T-helper 1 cell treated with Interleukin-12 subunit alpha and Interleukin-12 subunit beta and Interleukin-4 antibody, amounts not matched to agents 30 ng/mL and 1 ng/mL, for 36 hours (primary cell): ENCODE results near the gene TUB. TPM values are rescaled to one million over a fixed set of nuclear protein-coding genes. Genes with fewer than 3 reads are reported as not detected.

Experiments used
- intact Hi-C: fragments of 100-400 bp; cut with micrococcal nuclease; formaldehyde crosslinking; loops from one replicate; pipeline ENCODE4 v1.15.1; 2024
- total RNA-seq: library from RNA; stranded (reverse); gene quantifications from 2 replicates; pipeline ENCODE4 v1.2.3, GENCODE V29; 2022

TUB gene
- total RNA-seq, 1 donor from 2014 or later: 0.05 TPM

DNA sequence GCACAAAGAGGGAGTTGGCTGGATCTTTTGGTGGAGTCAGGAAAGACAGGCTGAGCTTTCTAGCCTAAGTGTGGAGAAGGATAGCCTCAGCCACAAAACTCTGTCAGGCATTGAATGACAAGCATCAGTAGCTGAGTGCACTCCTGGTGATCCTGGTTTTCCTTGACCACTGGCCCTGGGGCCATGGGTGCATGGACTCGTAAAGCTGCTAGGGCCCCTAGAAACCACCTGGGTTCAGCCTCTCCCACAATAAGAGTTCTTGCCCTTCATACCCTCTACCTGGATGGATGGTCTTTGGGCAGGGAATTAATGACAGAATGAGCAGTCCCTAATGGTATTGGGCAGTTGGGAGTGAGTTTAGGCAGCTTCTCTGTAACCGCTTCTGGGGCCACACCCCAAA, 22.9 kb downstream of the TUB start:
- intact Hi-C loops: no loop called here

DNA sequence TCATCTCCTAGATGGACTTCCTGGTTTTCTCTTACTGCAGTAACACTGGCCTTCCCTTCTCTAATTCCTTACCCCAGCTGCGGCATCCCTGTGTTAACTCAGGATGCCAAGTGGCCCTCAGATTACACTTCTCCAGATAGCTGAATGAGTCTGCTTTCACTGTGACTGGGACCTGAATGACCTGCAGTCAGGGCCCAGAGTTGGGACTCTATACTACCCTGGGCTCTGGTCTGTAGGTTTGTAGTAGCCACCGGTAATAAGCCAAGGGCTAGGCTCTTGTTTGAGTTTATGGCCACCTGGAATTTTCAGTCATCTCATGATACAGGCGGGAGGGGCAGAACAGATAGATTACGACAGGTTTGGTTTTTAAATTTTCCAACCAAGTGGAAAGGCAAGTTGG, 24.1 kb downstream of the TUB start:
- intact Hi-C loops: no loop called here

DNA sequence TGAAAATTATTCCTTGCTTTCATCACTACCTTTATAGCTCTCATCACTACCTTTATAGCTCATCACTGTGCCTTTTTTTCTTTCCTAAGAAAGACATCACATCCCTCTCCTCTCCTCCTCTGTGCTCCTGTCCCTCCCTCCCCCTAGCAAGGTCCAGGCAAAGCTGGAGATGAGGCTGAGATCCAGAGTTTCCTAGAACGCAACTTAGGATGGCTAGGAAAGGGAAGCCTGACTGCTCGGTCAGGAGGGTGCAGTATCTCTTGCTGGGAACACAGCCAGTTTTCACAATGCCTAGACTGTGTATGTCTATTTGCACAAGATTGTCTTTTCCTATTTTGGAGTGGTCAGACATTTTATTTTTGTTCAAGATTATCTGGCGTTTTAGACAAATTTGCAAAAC, 24.7 kb downstream of the TUB start:
- intact Hi-C loops: no loop called here

DNA sequence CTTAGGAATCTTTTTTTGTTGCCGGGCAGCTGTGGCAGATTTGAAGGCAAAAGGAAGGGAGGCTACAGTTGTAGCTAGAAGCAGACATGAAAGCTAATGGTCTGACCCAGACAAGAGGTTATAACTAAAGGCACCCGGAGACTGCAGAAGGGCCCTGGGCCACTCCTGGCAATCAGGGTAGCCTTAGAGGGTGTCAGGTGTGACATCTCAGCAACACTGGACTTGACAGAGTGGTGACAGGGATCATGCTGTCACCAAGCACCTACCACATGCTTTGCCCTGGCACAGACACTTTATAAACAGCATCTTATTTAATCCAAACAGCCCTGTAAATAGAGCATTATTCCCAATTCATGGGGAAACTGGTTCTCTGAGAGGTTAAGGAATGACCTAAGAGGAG, 25.7 kb downstream of the TUB start:
- intact Hi-C loops: no loop called here

DNA sequence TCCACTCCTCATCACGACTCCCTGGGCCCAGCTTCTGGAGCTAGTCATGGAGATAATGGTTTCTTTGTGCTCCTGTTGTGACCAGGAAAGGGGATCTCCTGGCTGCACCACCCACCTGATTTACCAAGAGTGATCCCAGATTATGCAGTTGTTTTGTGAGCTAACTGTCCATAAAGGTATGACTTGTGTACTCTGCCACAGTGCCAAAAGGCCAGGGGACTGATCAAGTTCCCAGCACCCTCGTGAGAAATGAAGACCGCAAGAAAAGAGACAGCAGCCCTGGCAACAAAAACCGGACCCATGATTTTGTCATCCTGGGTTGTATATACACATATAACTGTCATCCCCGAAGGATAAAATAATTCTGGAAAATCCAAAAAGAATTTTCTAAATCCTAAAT, 26.6 kb downstream of the TUB start:
- intact Hi-C loops: no loop called here

DNA sequence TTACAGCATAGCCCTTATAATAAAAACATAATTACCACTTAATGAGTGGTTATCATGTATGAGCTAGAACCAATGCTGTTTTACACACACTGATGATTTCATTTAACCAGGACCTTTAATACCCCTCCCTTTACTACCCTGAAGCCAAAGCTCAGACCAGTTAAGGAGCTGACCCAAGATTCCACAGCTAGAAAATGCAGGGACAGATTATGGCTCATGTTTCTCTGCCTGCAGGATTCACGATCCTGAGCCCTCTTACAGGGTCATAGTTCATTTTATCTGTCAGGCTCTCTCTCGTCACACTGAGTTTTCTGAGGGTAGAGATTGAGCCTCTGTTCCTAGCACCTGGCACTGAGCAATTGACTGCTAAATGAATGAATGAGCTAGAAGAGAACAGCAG, 27.4 kb downstream of the TUB start:
- intact Hi-C loops: no loop called here

DNA sequence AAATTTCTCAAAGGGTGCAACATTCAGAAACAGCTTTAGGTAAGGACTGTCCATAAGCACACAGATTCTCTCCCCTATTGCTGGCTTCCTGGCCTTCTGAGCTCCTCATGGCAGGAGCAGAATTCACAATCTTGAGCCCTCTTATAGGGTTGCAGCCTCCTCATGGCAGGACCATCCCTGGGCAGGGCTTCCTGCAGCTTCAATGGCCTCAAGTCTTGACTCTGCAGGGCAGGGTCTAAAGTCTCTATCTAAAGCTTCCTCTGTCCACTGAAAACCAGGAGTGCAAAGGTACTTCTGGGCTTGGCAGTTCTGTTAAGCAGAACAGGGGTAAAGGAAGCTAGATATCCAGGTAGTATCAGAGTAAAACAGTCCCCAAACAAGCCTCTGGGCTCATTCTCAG, 28.7 kb downstream of the TUB start:
- intact Hi-C loops: no loop called here

DNA sequence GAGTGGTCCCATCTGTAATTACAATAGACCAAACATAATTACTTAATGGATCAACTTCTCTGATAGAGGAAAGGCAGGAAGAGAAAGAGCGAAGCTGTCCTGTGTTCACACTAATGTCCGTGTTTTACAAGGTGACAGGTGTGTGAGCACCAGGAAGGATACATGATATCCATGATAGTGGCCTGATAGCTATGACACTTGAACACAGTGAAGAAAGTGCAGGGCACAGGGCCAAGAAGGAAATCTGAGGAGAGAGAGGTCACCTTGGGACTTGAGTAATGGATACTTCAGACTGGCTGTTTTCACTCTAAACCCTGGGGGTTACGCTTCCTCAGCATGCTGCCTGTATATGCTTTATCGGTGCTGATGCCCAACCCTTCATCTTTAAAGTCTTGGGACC, 29.4 kb downstream of the TUB start:
- intact Hi-C loops: no loop called here

DNA sequence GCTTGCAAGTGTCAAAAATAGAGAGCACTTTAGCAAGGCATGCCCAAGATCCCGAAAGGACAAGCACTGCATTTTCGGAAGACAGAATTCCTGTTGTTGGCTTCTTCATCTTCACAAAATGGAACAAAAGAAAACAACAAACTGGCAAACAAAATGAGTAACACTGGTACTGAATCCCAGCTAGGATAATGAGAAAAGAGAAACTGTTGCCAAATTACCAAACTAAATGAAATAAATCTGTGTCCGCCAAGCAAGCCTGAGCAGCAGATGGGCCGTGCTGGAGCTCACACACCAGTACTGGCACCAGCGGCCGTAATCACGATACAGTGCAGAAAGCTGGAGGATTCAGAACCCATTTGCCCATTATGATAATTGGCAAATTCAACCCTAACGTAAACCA, 30.6 kb downstream of the TUB start:
- intact Hi-C loops: no loop called here

DNA sequence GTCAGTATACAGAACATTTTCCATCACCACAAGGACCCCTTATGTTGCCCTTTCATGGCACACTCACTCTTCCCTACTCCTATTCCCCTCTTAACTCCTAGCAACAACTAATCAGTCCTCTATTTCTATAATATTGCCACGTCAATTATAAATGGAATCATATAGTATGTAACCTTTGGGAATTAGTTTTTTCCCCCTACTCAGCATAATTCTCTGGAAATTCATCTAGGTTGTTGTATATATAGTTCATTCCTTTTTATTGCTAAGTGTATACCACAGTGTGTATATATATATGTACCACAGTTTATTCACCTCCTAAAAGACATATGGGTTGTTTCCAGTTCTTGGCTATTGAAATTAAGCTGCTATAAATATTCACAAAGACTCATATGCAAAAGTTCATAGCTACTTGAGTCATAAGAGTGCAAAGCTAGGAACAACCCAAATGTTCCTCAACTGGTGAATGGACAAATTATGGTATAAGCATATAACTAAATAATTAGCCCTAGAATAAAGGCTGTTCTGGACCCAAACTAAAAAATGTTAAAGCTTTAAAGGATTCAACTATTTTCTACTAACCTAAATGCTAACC, 41.3 kb downstream of the TUB start:
- intact Hi-C loops: no loop called here

DNA sequence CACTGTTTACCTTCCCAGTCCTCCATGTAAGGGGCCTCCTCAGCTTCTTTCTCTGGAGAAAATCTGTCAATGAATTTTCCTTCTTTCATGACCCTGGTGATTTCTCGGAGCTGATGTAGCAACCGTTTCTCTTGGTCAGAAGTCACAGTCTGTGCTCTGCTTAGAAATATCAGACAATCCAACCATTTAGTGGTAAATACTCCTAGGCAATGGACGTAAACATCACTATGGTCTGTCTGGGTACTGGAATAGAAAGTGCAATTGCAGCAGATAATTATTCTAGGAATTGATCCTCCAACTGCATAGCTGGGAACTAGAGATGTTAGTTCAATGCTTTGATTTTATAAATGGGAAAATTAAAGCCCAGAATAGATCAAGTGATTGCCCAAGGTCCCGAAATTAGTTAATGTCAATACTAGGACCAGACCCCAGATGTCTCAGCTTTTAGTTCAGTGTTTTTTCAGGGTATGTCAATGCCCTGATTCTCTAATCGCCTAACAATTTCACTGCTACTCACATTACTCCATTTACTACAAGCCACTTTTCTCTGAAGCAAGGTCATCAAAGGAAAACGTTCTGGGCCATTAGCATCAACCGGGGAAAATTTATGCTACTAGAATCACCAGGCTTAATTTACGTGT, 45.8 kb downstream of the TUB start:
- intact Hi-C loops: no loop called here

DNA sequence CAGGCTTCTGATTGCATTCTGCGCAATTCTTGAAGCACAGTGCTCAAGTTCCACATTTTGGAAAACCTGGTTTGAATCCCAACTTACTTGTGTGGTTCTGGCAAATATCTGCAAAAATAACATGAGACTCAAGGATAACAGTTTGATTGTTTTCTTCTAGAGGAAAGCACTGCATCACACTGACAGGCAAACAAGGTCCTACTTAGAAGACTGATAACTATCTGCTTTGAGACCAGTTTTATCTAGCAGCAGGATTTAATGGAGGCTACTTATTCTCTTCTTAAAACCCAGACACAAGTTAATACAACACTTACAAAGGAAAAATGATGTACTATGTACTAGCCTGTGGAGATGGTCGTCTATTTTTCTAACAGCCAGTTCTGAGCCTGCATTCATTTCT, 46.4 kb downstream of the TUB start:
- intact Hi-C loops: no loop called here

DNA sequence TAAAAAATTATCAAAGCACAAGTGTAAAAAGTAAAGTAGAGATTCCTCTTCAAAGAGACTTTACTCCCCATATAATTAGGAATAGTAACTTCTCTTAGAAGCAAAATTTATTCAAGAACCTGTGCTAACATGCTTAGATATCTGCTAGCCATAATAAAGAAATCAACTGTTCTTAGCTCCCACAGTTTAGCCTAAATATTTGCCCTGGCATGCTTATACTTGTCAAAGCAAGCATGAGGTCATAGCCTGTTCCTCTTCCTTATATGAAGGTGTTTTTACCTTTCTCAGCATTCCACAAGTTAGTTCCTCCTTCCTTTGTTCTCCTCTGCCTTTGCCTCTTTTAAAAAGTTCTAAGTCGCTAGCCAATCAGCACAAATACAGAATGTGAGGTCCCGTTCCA, 57.5 kb downstream of the TUB start:
- intact Hi-C loops: no loop called here

DNA sequence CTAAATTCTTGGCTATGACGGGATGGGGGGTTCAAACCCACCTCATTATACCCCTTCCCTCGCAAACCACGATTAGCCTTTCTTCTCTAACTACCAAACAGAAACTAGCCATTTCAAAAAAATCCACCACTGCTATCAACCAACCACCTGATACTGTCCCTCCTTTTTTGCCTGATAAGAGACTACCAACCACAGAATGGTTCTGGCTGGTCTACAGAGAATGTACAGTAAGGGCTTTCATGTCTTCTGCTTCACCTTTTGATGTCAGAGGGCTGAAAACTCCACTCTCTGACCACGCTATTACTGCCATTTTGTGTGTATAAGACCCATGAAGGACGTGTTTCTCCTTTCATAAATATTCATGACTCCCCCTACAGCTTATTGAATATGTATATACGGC, 68.7 kb downstream of the TUB start:
- intact Hi-C loops: no loop called here

Other genes starting within 250 kb of the TUB start
- gene OR10A6, start 149.9 kb upstream of the TUB start, total RNA-seq: not detected in 2 replicates
- not detected in 2 replicates for gene OR10A3, start 139.5 kb upstream of the TUB start, total RNA-seq
- gene NLRP10, start 115.8 kb upstream of the TUB start, total RNA-seq: not detected in 2 replicates
- gene EIF3F, start 93.9 kb upstream of the TUB start, total RNA-seq: 202 and 220 TPM in 2 replicates
- gene RIC3, start 87.8 kb downstream of the TUB start, total RNA-seq: 7.7 and 8.3 TPM in 2 replicates
- not detected in 2 replicates for gene LMO1, start 182.7 kb downstream of the TUB start, total RNA-seq